Lower leg skin (tissue), 3 donors: ENCODE measurements around the gene ZNF710.

Experiments used
- POLR2A ChIP-seq, 2 donors: fragments of 450-650 bp; IDR thresholded peaks; one replicate each; pipeline ENCODE4 v1.6.1; 2016 to 2017; ENCODE audit warnings: antibody characterized with exemption in 2 of 2, mild to moderate bottlenecking in 1 of 2, moderate library complexity in 1 of 2
- TF ChIP-seq, protein P1 (sequence below), 3 donors: fragments of 450-650 bp; IDR thresholded peaks; one replicate each; pipeline ENCODE4 v1.5.1; 2016; ENCODE audit warnings: antibody characterized with exemption in 3 of 3, mild to moderate bottlenecking in 3 of 3, moderate library complexity in 2 of 3

DNA sequence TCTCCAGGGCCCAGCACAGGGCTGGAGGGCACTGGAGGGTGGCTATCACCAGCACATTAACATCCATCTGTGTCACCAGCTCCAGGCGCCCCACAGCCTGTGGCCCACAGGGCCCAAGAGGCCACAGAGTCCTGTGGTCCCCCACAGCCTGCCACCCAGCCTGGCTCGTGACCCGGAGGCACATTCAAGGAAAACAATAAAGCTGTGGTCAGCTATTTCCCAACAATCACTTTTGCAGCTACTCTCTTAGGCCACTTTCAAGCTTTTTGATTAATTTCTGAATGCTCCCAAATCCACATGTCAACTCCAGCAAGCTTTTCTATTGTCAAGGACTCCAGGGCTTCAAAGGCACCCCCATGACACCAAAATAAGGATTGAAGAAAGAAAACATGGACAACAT lies 84.4 kb downstream of the ZNF710 start:
- TF ChIP-seq, protein P1, sequence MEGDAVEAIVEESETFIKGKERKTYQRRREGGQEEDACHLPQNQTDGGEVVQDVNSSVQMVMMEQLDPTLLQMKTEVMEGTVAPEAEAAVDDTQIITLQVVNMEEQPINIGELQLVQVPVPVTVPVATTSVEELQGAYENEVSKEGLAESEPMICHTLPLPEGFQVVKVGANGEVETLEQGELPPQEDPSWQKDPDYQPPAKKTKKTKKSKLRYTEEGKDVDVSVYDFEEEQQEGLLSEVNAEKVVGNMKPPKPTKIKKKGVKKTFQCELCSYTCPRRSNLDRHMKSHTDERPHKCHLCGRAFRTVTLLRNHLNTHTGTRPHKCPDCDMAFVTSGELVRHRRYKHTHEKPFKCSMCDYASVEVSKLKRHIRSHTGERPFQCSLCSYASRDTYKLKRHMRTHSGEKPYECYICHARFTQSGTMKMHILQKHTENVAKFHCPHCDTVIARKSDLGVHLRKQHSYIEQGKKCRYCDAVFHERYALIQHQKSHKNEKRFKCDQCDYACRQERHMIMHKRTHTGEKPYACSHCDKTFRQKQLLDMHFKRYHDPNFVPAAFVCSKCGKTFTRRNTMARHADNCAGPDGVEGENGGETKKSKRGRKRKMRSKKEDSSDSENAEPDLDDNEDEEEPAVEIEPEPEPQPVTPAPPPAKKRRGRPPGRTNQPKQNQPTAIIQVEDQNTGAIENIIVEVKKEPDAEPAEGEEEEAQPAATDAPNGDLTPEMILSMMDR (IDR thresholded peaks at IDR 0.05): no peak
- TF ChIP-seq POLR2A (IDR thresholded peaks at IDR 0.05): no peak
